Fibroblast of the aortic adventitia (primary cell): ENCODE measurements around the gene FAF1. TPM values are rescaled to one million over a fixed set of nuclear protein-coding genes. Genes with fewer than 3 reads are reported as not detected.

ENCODE experiments used
- DNase-seq: peaks from one replicate; pipeline ENCODE4 v3.0.0-alpha.2; 2010; ENCODE audit warnings: low read depth
- H3K4me3 ChIP-seq: 2 replicates; pipeline ENCODE4 v1.5.1; 2011; ENCODE audit warnings: low read depth, mild to moderate bottlenecking, control low read depth, low read length, moderate library complexity
- total RNA-seq: library from RNA; depleted of rRNA; stranded (reverse); fragments of >200 nt; gene quantifications from 2 replicates; pipeline ENCODE4 v1.2.3, GENCODE V29; 2012; ENCODE audit warnings: low replicate concordance
- TF ChIP-seq, protein P1 (sequence below): IDR thresholded peaks from 2 replicates; pipeline ENCODE4 v1.5.1; 2011; ENCODE audit warnings: mild to moderate bottlenecking, low read length, control low read depth, inconsistent platforms; ENCODE audit not compliant: insufficient read depth

FAF1 gene
- total RNA-seq, 1 donor = 93.8 TPM

DNA sequence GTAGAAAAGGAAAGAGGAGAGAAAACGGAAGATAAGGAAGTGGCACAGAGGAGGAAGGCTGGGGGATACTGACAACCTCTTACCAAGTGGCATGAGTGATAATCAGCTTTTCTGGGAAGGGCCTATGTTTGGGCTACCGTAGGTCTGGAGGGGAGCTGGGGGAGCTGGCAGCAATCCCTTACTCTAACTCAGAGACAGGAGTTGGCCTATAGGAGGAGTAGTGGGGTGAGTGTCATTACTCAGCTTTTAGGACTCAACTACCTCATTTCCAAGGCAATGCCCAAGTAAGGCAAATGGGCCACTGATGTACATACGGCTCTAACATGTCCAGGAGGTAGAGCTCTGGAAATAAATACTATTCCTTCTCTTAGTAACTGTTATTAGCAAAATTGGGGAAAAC is 488.1 kb downstream of the FAF1 start:
- TF ChIP-seq, protein P1, sequence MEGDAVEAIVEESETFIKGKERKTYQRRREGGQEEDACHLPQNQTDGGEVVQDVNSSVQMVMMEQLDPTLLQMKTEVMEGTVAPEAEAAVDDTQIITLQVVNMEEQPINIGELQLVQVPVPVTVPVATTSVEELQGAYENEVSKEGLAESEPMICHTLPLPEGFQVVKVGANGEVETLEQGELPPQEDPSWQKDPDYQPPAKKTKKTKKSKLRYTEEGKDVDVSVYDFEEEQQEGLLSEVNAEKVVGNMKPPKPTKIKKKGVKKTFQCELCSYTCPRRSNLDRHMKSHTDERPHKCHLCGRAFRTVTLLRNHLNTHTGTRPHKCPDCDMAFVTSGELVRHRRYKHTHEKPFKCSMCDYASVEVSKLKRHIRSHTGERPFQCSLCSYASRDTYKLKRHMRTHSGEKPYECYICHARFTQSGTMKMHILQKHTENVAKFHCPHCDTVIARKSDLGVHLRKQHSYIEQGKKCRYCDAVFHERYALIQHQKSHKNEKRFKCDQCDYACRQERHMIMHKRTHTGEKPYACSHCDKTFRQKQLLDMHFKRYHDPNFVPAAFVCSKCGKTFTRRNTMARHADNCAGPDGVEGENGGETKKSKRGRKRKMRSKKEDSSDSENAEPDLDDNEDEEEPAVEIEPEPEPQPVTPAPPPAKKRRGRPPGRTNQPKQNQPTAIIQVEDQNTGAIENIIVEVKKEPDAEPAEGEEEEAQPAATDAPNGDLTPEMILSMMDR = no peak
- no peak overlapping the region for H3K4me3 ChIP-seq
- DNase-seq = no peak

DNA sequence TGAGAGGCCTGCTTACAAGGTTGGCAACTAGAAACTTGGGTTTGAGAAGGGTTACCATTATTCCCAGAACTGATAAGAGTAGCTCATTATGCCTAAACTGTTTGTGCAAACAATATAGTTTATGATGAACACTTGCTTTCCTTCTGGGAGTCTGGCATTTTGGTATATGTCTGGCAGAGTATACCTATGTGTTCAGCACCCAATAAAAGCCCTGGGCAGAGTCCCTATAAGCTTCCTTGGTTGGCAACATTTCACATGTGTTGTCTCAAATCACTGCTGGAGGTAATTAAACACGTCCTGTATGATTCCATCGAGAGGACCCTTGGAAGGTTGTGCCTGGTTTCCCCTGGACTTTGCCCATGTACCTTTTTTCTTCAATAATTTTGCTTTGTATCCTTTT is 497.1 kb downstream of the FAF1 start:
- TF ChIP-seq, protein P1 = no peak
- no peak overlapping the region for H3K4me3 ChIP-seq
- no peak for DNase-seq

DNA sequence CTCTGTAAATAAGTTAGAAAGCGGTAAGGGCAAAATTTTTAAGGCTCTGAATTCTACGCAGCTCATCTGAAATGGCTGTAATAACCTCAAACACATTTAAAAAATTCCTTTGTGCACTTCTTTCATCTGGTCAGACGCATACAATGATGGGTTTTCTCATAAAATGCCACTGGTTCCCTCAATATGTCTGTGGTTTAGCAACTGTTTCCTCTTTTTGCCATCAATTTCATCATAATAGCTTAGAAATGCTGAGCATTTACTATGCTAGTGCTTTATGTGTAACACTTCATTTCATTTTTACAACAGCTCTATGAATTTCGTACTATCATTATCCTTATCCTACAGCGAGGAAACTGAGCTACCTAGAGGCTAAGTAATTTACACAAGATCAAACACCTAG is 501.6 kb downstream of the FAF1 start:
- no peak overlapping the region for H3K4me3 ChIP-seq
- DNase-seq = peak; percentile 2
- TF ChIP-seq, protein P1 = no peak

DNA sequence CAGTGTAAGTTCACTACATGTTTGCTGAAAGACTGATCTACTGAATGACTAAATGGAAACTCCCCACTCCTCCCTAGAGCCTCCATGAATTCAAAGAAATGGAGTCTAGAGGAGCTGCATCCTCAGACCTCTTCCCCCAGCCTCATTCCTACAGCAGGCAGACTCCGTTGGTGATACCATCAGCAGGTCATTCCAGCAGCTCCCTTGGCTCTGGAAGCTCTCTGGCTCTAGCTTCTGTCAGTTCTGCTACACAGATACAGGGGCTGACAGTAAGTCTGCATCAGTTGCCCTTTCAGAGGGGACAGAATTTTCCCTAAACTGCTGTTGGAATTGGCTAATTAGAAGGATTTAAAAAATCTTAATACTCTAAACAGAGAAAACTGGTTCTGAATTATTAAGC is 505.2 kb downstream of the FAF1 start:
- no peak for DNase-seq
- TF ChIP-seq, protein P1 = no peak
- no peak overlapping the region for H3K4me3 ChIP-seq

DNA sequence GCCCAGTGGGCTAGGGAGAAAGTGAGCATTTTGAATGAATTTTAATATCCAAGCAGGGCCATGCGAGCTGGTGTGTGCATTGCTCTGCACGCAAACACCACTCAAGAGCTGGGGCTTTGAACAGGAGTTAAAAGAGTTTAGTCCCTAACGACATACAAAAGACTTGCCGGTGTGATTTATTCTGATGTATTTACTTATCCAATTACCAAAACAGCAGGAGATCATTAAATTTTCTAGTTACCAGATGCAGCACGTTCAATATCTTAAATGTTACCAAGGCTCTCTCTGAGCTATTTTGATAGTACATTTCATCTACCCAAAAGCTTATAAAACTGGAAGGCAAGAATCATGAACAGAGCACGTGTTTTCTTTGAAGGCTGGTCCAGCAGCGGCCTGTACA is 506.8 kb downstream of the FAF1 start:
- no peak for DNase-seq

DNA sequence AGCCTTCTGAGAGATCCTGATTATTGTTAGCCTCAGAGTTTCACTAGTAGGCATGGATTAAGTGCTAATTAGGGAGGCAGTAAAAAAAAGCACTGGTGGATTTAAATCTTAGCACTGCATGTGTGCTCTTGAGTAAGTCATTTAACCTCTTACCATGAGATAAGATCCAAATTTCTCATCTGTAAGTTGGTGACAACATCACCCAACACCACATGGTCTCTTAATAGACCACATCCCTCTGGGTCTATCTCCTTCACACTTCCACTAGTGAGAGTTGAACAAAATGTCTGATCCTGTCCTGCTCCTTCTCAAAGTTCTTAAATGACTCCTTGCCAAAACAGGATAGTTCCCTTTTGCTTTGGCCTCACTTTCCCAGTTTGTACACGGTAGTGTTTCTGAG is 507.4 kb downstream of the FAF1 start:
- TF ChIP-seq, protein P1 = no peak
- DNase-seq = no peak
- no peak overlapping the region for H3K4me3 ChIP-seq

More for the DNA sequence above, 506.8 kb downstream of the FAF1 start:
- TF ChIP-seq, protein P1 = no peak
- H3K4me3 ChIP-seq = no peak overlapping the region
